ENCODE data around the gene NFS1.

- TF ChIP-seq, protein P1, sequence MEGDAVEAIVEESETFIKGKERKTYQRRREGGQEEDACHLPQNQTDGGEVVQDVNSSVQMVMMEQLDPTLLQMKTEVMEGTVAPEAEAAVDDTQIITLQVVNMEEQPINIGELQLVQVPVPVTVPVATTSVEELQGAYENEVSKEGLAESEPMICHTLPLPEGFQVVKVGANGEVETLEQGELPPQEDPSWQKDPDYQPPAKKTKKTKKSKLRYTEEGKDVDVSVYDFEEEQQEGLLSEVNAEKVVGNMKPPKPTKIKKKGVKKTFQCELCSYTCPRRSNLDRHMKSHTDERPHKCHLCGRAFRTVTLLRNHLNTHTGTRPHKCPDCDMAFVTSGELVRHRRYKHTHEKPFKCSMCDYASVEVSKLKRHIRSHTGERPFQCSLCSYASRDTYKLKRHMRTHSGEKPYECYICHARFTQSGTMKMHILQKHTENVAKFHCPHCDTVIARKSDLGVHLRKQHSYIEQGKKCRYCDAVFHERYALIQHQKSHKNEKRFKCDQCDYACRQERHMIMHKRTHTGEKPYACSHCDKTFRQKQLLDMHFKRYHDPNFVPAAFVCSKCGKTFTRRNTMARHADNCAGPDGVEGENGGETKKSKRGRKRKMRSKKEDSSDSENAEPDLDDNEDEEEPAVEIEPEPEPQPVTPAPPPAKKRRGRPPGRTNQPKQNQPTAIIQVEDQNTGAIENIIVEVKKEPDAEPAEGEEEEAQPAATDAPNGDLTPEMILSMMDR (IDR thresholded peaks at IDR 0.05): no peak
- TF ChIP-seq ZFX (IDR thresholded peaks at IDR 0.05; ENCODE audit: borderline replicate concordance): no peak
These were observed 35.4 kb downstream of the NFS1 start for GRCh38 chr20:35663516-35664465.

Data from 22Rv1 (cell line).